Left cardiac atrium (tissue), 4 donors: ENCODE measurements around the gene SBNO1. TPM values are rescaled to one million over a fixed set of nuclear protein-coding genes. Genes with fewer than 3 reads are reported as not detected.
A peak's percentile ranks its signal among the peaks of the same experiment; 100 is the strongest.
"Not testable (repeated sequence)": the region's sequence is repeated elsewhere in the genome, so short reads cannot be mapped to it uniquely, and the experiment has no call there.

Experiments used
- ATAC-seq, 2 donors: fragments of 200-7000 bp; cut with Tn5 transposase; one replicate each; pipeline ENCODE4 v1.9.1; 2020; ENCODE audit warnings: mild to moderate bottlenecking in 2 of 2, moderate library complexity in 2 of 2
- DNase-seq: peaks from one replicate; pipeline ENCODE4 v3.0.0-alpha.2; 2020
- intact Hi-C, 2 donors: fragments of 100-400 bp; cut with DNase I; formaldehyde crosslinking; loops; one replicate each; pipeline versions ENCODE4 v1.14.1 to v1.15.1; 2022 to 2023
- total RNA-seq, 2 donors: library from RNA; stranded (reverse); fragmentation: NEBNext Ultra II Directional; extraction: Animal tissue kit (Norgen Biotek cat#: 25700); gene quantifications; one replicate each; pipeline ENCODE4 v1.2.1, GENCODE V29; 2021
- donor health status: DM: no; HTN: yes; CAD: no.
- donor health status: DM: no; HTN: yes; CAD: no; lungs with severe emphysema.
- donor health status: DM: yes; HTN: yes; CAD: no.
- donor health status: Dilated cardiomyopathy.

SBNO1 gene
- total RNA-seq, 2 donors from 2014 or later: 25.9 to 26.1 TPM

- DNase-seq (no peak), ATAC-seq (no peak)
- intact Hi-C loops: loop anchor here in 1 of 2 donors (5.0 kb wide), 1 partner anchor 33 kb away; no protein-coding TSS in a partner anchor
Observed at GRCh38 chr12:123390498-123391426, 26.1 kb upstream of the SBNO1 start.

- ATAC-seq: peak; percentile 39 to 55
- DNase-seq: peak; percentile 60
- intact Hi-C loops: loop anchor here (5.0 kb wide), 2 partner anchors 32 to 193 kb away; partner anchors contain the start of gene TMED2 (in 1 of the 2)
Observed at GRCh38 chr12:123389560-123390351, 25.1 kb upstream of the SBNO1 start.

- ATAC-seq (no peak), DNase-seq (no peak)
- intact Hi-C loops: loop anchor here in 1 of 2 donors (5.0 kb wide), 1 partner anchor 193 kb away; the partner anchor contains the start of gene TMED2
Observed at GRCh38 chr12:123388951-123389559, 24.4 kb upstream of the SBNO1 start.

- ATAC-seq (peak; percentile 72 to 76), DNase-seq (peak; percentile 83)
- intact Hi-C loops: loop anchor here in 1 of 2 donors (5.0 kb wide), 1 partner anchor 194 kb away; the partner anchor contains the start of gene TMED2
Observed at GRCh38 chr12:123388177-123388950, 23.7 kb upstream of the SBNO1 start.

GRCh38 chr12:123387508-123388176, 23.0 kb upstream of the SBNO1 start:
- DNase-seq (no peak), ATAC-seq (no peak)
- intact Hi-C loops: loop anchor here in 1 of 2 donors (5.0 kb wide), 1 partner anchor 195 kb away; the partner anchor contains the start of gene TMED2

GRCh38 chr12:123385536-123385935, 20.9 kb upstream of the SBNO1 start:
- intact Hi-C loops: loop anchor here in 1 of 2 donors (5.0 kb wide), 1 partner anchor 197 kb away; the partner anchor contains the start of gene TMED2
- ATAC-seq, DNase-seq: not testable (repeated sequence)

- ATAC-seq (no peak), DNase-seq (no peak)
- intact Hi-C loops: loop anchor here in 1 of 2 donors (5.0 kb wide), 1 partner anchor 197 kb away; the partner anchor contains the start of gene TMED2
Observed at GRCh38 chr12:123384994-123385376, 20.3 kb upstream of the SBNO1 start.

GRCh38 chr12:123384318-123384993, 19.8 kb upstream of the SBNO1 start:
- DNase-seq: no peak
- intact Hi-C loops: no loop called here
- ATAC-seq: no peak

- intact Hi-C loops: no loop called here
- ATAC-seq (no peak), DNase-seq (no peak)
Observed at GRCh38 chr12:123382684-123383083, 18.0 kb upstream of the SBNO1 start.

GRCh38 chr12:123379391-123379790, 14.7 kb upstream of the SBNO1 start:
- no peak for ATAC-seq
- no peak for DNase-seq
- intact Hi-C loops: no loop called here

GRCh38 chr12:123372415-123372814, 7.8 kb upstream of the SBNO1 start:
- intact Hi-C loops, ATAC-seq, DNase-seq: not testable (repeated sequence)

GRCh38 chr12:123371667-123372368, 7.2 kb upstream of the SBNO1 start:
- intact Hi-C loops, DNase-seq, ATAC-seq: not testable (repeated sequence)

GRCh38 chr12:123369229-123369628, 4.6 kb upstream of the SBNO1 start:
- DNase-seq (no peak), ATAC-seq (no peak)
- intact Hi-C loops: no loop called here

- intact Hi-C loops, ATAC-seq, DNase-seq: not testable (repeated sequence)
Observed at GRCh38 chr12:123368431-123368830, 3.8 kb upstream of the SBNO1 start.

- DNase-seq: no peak
- intact Hi-C loops: no loop called here
- ATAC-seq: no peak
Observed at GRCh38 chr12:123367511-123367910, 2.9 kb upstream of the SBNO1 start.
